HFFc6 (cell line): ENCODE measurements around the gene RIPK1. TPM values are rescaled to one million over a fixed set of nuclear protein-coding genes. Genes with fewer than 3 reads are reported as not detected.
"Not testable (repeated sequence)": the region's sequence is repeated elsewhere in the genome, so short reads cannot be mapped to it uniquely, and the experiment has no call there.

Source experiments
- DNase-seq: peaks from one replicate; pipeline ENCODE4 v3.0.0-alpha.2; 2018
- H3K27ac Mint-ChIP-seq: 2 replicates; pipeline ENCODE4 v1.8.0; 2020; ENCODE audit warnings: mild to moderate bottlenecking, mixed read lengths
- H3K27me3 Mint-ChIP-seq: 2 replicates; pipeline ENCODE4 v1.8.0; 2021; ENCODE audit warnings: mild to moderate bottlenecking, moderate library complexity, mixed read lengths; ENCODE audit not compliant: insufficient read depth
- H3K36me3 Mint-ChIP-seq: 2 replicates; pipeline ENCODE4 v1.8.0; 2021; ENCODE audit warnings: low read depth, mixed read lengths
- H3K4me1 Mint-ChIP-seq: 2 replicates; pipeline ENCODE4 v1.8.0; 2020; ENCODE audit warnings: low read depth, mixed read lengths
- H3K4me3 Mint-ChIP-seq: 2 replicates; pipeline ENCODE4 v1.8.0; 2020; ENCODE audit warnings: mild to moderate bottlenecking, moderate library complexity, mixed read lengths
- H3K9me3 Mint-ChIP-seq: 2 replicates; pipeline ENCODE4 v1.8.0; 2020; ENCODE audit warnings: mild to moderate bottlenecking, mixed read lengths
- total RNA-seq, 6 experiments: library from RNA; stranded (reverse); fragmentation: NEBNext Ultra II Directional; extraction: Animal tissue kit (Norgen Biotek cat#: 25700); gene quantifications; 2 replicates in 1 of 6; 3 replicates in 5 of 6; pipeline ENCODE4 v1.2.3, GENCODE V29; 2021
- TF ChIP-seq, protein P1 (sequence below): fragments of 200-600 bp; sonication (generic); IDR thresholded peaks from 2 replicates; pipeline ENCODE4 v1.5.0; 2021; ENCODE audit warnings: antibody characterized with exemption, mild to moderate bottlenecking

RIPK1 gene
- total RNA-seq, 6 experiments from 2014 or later, result 19.9 to 24.9 (median 22.2) TPM

DNA sequence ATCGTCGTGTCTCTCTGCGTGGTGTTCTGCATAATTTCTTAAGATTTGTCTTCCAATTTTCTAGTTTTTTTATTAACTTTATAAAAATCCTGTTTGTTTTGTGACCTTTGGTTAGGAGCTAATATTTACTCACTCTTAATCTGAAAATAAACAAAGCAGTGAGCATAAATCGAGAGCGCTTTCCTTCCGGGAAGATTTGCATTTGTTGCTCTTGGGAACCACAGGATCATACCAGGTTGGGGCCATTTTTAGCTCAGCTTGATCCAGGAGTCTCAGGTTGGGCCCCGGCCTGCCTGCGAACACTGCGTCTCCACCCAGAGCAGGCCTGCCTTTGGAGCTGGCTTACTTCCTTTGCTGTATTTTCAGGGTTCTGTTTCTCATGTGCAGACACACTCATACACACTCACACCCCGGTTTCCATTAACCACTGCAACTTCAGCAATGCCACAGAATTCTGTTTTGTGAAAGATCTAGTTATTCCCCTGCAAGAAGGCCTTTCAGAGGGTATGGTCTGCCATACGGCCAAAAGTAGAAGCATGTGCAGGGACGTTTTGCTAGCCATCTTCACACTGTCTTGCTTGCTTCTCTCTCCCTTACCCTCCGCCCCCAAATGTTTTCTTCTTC lies 67.5 kb downstream of the RIPK1 start:
- no peaks in the 10 kb centered on the region for H3K9me3 Mint-ChIP-seq
- no peak overlapping the region for H3K4me3 Mint-ChIP-seq
- peaks cover 35% of the 10 kb centered on the region for H3K4me1 Mint-ChIP-seq
- H3K36me3 Mint-ChIP-seq, result peaks cover 16% of the 10 kb centered on the region
- H3K27ac Mint-ChIP-seq, result no peak overlapping the region
- peaks cover 4% of the 10 kb centered on the region for H3K27me3 Mint-ChIP-seq
- TF ChIP-seq, protein P1, sequence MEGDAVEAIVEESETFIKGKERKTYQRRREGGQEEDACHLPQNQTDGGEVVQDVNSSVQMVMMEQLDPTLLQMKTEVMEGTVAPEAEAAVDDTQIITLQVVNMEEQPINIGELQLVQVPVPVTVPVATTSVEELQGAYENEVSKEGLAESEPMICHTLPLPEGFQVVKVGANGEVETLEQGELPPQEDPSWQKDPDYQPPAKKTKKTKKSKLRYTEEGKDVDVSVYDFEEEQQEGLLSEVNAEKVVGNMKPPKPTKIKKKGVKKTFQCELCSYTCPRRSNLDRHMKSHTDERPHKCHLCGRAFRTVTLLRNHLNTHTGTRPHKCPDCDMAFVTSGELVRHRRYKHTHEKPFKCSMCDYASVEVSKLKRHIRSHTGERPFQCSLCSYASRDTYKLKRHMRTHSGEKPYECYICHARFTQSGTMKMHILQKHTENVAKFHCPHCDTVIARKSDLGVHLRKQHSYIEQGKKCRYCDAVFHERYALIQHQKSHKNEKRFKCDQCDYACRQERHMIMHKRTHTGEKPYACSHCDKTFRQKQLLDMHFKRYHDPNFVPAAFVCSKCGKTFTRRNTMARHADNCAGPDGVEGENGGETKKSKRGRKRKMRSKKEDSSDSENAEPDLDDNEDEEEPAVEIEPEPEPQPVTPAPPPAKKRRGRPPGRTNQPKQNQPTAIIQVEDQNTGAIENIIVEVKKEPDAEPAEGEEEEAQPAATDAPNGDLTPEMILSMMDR, result no peak
- DNase-seq, result no peak

DNA sequence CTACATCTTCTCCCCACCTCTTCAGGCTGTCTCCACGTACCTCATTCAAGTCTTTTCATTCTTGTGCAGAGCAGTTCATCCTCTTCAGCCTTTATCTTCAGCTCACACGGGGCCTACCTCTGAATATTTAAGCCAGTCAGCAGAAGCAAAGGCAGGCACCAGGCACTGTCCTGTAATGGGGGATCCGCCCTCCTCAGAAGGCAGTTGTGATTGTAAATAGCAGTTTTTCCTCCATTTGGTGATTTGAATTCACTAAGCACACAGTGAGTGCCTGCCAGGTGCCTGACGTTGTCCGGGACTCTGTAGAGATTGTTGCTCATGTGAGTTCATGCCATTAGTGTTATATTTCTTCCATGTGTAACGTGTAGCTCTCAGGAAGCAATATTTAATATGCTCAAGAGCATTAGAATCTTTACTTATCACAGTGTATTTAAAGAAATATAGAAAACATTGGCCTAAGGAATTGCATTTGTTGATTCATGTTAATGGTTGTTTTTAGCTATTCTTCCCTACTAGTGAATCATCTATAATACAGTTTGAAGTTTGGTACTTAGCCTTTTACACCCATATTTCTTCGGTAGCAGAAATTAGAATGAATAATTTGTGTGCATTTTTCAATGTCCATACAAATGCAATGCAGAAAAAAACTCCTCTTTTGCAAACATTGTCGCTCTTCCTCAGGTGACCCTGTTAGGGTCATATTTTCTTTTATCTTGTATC lies 68.2 kb downstream of the RIPK1 start:
- no peak for DNase-seq
- Mint-ChIP-seq H3K4me1 (peaks cover 35% of the 10 kb centered on the region), H3K36me3 (peaks cover 16% of the 10 kb centered on the region), H3K9me3 (no peaks in the 10 kb centered on the region), H3K27ac (no peak overlapping the region), H3K4me3 (no peak overlapping the region), H3K27me3 (peaks cover 4% of the 10 kb centered on the region; the same call in 1 of the 2 replicates)
- TF ChIP-seq, protein P1, result no peak

DNA sequence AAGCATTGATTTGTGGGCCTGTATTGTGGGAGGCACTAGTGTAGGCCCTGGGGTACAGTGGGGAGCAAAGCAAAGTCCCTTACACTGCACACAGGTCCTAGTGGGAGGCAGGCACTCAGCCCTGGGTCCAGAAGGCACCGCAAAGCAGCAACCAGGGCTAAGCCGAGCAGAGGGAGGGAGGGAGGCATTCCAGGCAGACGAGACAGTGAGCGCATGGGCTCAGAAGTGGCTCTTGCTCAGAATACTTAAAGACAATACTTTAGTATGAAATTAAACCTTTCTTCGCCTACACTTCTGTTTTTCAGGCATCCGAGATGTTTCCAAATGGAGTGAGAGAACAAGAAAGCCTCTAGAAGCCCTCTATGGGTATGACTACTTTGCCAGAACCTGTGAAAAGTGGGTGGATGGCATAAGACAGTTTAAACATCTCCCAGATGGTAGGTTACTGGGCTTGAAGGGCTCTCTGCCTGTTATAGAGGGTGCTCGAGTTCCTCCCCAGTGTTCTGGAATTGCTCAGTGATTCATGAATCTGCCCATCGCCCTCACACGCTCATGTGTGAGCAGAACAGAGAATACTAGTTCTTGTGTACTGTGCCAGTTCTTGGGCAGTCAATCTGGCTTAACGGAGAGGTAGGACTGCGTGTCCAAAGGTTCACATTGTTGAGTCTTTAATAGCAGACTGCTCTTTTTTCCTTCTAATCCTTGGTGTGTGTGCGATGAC lies 68.9 kb downstream of the RIPK1 start:
- Mint-ChIP-seq H3K36me3 (peaks cover 16% of the 10 kb centered on the region), H3K27ac (no peak overlapping the region)

DNA sequence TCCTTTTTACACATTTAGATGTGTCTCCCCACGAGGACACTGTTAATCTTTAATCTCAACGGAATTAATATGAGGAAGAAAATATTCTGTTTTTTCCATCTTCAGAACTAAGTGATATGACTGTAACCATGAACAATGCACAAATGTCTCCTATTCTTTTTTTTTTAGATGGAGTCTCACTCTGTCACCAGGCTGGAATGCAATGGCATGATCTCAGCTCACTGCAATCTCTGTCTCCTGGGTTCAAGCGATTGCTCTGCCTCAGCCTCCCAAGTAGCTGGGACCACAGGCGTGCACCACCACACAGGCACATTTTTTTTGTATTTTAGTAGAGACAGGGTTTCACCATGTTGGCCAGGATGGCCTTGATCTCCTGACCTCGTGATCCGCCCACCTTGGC lies 69.6 kb downstream of the RIPK1 start:
- H3K36me3 Mint-ChIP-seq, result peaks cover 16% of the 10 kb centered on the region
- H3K4me3 Mint-ChIP-seq, DNase-seq, H3K9me3 Mint-ChIP-seq, H3K27me3 Mint-ChIP-seq, H3K27ac Mint-ChIP-seq: not testable (repeated sequence)
- peaks cover 35% of the 10 kb centered on the region for H3K4me1 Mint-ChIP-seq

More for the DNA sequence above, 68.9 kb downstream of the RIPK1 start:
- no peak for DNase-seq
- TF ChIP-seq, protein P1, result no peak
- Mint-ChIP-seq H3K27me3 (peaks cover 4% of the 10 kb centered on the region; the same call in 1 of the 2 replicates), H3K9me3 (no peaks in the 10 kb centered on the region), H3K4me3 (no peak overlapping the region), H3K4me1 (peaks cover 35% of the 10 kb centered on the region)

DNA sequence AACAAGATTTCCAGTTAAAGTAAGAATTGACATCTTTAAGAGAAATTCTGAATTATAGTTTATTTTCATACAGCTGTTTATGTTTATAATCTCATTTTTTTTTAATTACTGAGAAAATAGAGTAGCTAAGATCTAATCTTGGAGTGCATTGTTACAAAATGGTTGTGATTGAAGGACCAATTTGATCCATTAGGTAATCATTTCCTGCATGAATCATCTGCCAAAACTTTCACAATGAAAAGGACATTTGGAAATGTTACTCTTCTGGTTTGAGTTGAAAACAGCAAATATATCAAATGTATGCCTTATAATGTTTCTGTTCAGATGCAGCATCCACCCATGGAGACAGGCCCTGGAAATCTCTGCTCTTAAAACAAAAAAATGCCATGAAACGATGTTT lies 70.0 kb downstream of the RIPK1 start:
- DNase-seq, result no peak
- Mint-ChIP-seq H3K4me1 (peaks cover 35% of the 10 kb centered on the region), H3K36me3 (peaks cover 16% of the 10 kb centered on the region), H3K9me3 (no peaks in the 10 kb centered on the region), H3K27ac (peak overlapping the region; percentile 83), H3K27me3 (peaks cover 4% of the 10 kb centered on the region; the same call in 1 of the 2 replicates), H3K4me3 (no peak overlapping the region)
- TF ChIP-seq, protein P1, result no peak
